ENCODE measurements around the gene GINS2.

GRCh38 chr16:85633438-85633743, 55.4 kb downstream of the GINS2 start:
- TF ChIP-seq POLR2A (IDR thresholded peaks at IDR 0.05; ENCODE audit: low read length) (no peak), GATA1 (IDR thresholded peaks at IDR 0.05; ENCODE audit: low read depth, low read length) (no peak)
